ENCODE measurements around the gene FAM219A. TPM values are rescaled to one million over a fixed set of nuclear protein-coding genes. Genes with fewer than 3 reads are reported as not detected.
"Not testable (repeated sequence)": the region's sequence is repeated elsewhere in the genome, so short reads cannot be mapped to it uniquely, and the experiment has no call there.

Gene FAM219A
- total RNA-seq, 1 donor from 2014 or later: 19.2 TPM

DNA sequence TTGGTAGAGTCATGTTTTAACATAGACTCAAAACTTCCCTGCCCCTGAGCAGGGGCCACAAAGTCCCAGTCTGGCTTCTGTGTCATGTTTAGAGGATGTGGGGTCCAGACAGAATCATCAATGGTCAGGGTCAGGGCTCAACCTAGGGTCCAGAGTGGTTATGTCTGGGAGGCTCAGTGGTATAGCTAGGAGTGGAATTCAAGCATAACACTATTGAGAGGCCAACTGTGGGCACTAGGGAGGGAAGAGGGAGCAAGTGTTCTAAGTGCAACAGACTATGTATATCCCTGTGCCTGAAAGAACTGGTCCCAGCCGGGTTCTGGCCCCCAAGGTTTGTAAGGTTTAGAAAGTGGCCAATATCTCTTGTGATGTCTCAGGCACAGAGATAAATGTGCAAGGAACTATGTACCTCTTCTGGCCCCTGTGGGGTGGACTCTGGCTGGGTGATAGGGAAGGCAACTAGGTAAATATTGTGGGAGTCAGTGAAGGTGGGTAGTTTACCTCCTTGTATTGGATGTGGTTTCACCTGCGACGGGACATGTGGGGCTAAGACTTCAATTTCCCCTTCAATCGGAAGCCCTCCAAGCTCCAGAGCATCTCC, 95.7 kb downstream of the FAM219A start:
- DNase-seq (ENCODE audit: low read depth): no peak

DNA sequence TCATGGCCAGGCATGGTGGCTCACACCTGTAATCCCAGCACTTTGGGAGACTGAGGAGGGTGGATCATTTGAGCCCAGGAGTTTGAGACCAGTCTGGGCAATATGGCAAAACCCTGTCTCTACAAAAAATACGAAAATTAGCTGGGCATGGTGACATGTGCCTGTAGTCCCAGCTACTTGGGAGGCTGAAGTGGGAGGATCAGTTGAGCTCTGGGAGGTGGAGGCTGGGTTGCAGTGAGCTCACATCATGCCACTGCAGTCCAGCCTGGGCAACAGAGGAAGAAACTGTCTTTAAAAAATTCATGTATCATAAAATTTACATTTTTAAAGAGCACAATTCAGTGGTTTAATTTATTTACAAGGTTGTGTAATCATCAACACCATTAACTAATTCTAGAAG, 105.4 kb downstream of the FAM219A start:
- DNase-seq (ENCODE audit: low read depth): not testable (repeated sequence)

DNA sequence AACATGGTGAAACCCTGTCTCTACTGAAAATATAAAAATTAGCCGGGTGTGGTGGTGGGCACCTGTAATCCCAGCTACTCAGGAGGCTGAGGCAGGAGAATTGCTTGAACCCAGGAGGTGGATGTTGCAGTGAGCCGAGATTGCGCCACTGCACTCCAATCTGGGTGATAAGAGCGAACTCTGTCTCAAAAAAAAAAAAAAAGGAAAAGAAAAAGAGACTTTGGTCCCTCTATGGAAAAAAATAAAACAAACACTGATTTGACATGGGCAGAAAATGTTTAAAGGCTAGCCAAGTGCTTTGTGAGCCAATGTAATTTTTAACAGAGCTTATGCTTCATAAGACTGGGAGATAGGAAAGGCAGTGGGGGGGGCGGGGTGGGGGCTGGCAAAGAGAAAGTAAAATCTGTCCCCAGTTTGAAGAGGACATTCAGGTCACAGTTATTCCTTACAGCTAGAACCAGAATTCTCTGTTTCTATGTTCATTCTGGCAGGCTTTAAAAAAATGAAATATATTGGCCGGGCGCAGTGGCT, 106.2 kb downstream of the FAM219A start:
- not testable (repeated sequence) for DNase-seq (ENCODE audit: low read depth)

DNA sequence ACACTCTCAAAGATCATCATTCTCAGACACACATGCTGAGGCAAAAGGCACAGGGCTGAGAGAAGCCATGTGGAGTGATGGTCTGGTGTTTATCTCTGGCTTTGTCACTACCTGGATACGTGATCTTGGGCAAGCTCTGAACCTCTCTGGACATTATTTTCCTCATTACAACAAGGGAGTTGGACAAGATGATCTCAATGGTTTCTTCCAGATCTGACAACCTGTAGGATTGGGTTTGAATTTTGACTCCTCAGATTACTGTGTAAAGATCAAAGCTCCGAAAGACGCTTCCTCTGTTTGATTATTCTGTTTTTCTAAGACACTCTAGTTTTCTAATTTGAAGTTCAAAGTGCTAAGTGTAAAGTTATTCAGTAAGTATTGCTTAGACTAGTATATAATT, 109.0 kb downstream of the FAM219A start:
- no peak for DNase-seq (ENCODE audit: low read depth)

Other genes with a start within 250 kb of the FAM219A start
- gene KIF24, start 129.3 kb downstream of the FAM219A start, total RNA-seq: 2.0 and 2.1 TPM in 2 replicates
- 28.3 and 28.4 TPM in 2 replicates for gene NUDT2, start 129.0 kb downstream of the FAM219A start, total RNA-seq
- 2.6 and 7.6 TPM in 2 replicates for gene MYORG, start 81.7 kb downstream of the FAM219A start, total RNA-seq
- gene DNAI1, start 235 bp upstream of the FAM219A start, total RNA-seq: 0.13 TPM in 1 of 2 replicates, not detected in the other
- 0.21 and 0.35 TPM in 2 replicates for gene ENHO, start 64.4 kb upstream of the FAM219A start, total RNA-seq
- 0.05 TPM in 1 of 2 replicates, not detected in the other for gene CNTFR, start 131.2 kb upstream of the FAM219A start, total RNA-seq
- gene RPP25L, start 153.5 kb upstream of the FAM219A start, total RNA-seq: 26.1 and 39.4 TPM in 2 replicates
- gene DCTN3, start 161.9 kb upstream of the FAM219A start, total RNA-seq: 57.2 and 98.8 TPM in 2 replicates
- gene ARID3C, start 170.5 kb upstream of the FAM219A start, total RNA-seq: 0.16 TPM in 1 of 2 replicates, not detected in the other
- 103 and 122 TPM in 2 replicates for gene SIGMAR1, start 179.2 kb upstream of the FAM219A start, total RNA-seq
- gene GALT, start 188.1 kb upstream of the FAM219A start, total RNA-seq: 22.9 and 24.0 TPM in 2 replicates
- gene IL11RA, start 193.6 kb upstream of the FAM219A start, total RNA-seq: 11.8 and 16.0 TPM in 2 replicates
- gene CCL27, start 204.1 kb upstream of the FAM219A start, total RNA-seq: not detected in 2 replicates
- not detected in 2 replicates for gene CCL19, start 232.7 kb upstream of the FAM219A start, total RNA-seq

Data from myocyte (in vitro differentiated cells).